K562 (cell line): Measurements from ENCODE around the gene PMIS2. TPM values are rescaled to one million over a fixed set of nuclear protein-coding genes. Genes with fewer than 3 reads are reported as not detected.

Experiments
- BHLHE40 ChIP-seq: IDR thresholded peaks from 2 replicates; pipeline ENCODE4 v1.6.1; 2011; ENCODE audit warnings: low read length, improper control_type of control experiment
- BRF1 ChIP-seq: IDR thresholded peaks from 3 replicates; pipeline ENCODE4 v1.6.1; 2011; ENCODE audit warnings: borderline replicate concordance, mild to moderate bottlenecking; ENCODE audit not compliant: insufficient read length; ENCODE audit errors: extremely low read depth
- GTF2B ChIP-seq: IDR thresholded peaks from 2 replicates; pipeline ENCODE4 v1.6.1; 2011; ENCODE audit not compliant: insufficient read length; ENCODE audit errors: extremely low read depth
- HNRNPH1 ChIP-seq: fragments of 200-400 bp; formaldehyde crosslinking; optimal IDR thresholded peaks from 2 replicates; pipeline ENCODE3; 2017; ENCODE audit warnings: low read depth, mild to moderate bottlenecking, low read length, moderate library complexity
- HNRNPL ChIP-seq: fragments of 200-400 bp; formaldehyde crosslinking; IDR thresholded peaks from 2 replicates; pipeline ENCODE4 v1.6.1; 2017; ENCODE audit warnings: low read depth, mild to moderate bottlenecking, low read length
- ILK ChIP-seq: fragments of 450-650 bp; IDR thresholded peaks from 2 replicates; pipeline ENCODE4 v1.6.1; 2016; ENCODE audit warnings: missing genetic modification characterization, low read depth, mild to moderate bottlenecking, missing compliant biosample characterization, moderate library complexity, borderline replicate concordance
- KLF1 ChIP-seq: fragments of 450-650 bp; IDR thresholded peaks from 2 replicates; pipeline ENCODE4 v1.6.1; 2016; ENCODE audit warnings: missing genetic modification characterization, missing compliant biosample characterization
- POLR3G ChIP-seq: IDR thresholded peaks from 2 replicates; pipeline ENCODE4 v1.6.1; 2011; ENCODE audit not compliant: insufficient read length, insufficient replicate concordance; ENCODE audit errors: extremely low read depth
- RBM15 ChIP-seq: fragments of 200-400 bp; formaldehyde crosslinking; IDR thresholded peaks from 2 replicates; pipeline ENCODE4 v1.6.1; 2018; ENCODE audit warnings: mild to moderate bottlenecking, low read length, moderate library complexity; ENCODE audit not compliant: insufficient read depth
- RREB1 ChIP-seq: fragments of 250-450 bp; sonication (Bioruptor Pico); IDR thresholded peaks from 2 replicates; pipeline ENCODE4 v1.4.0; 2020
- TAF15 ChIP-seq: fragments of 200-400 bp; formaldehyde crosslinking; IDR thresholded peaks from 2 replicates; pipeline ENCODE4 v1.6.1; 2017; ENCODE audit warnings: mild to moderate bottlenecking, low read depth, low read length, moderate library complexity
- ZC3H8 ChIP-seq: fragments of 450-650 bp; IDR thresholded peaks from 2 replicates; pipeline ENCODE4 v1.6.1; 2017
- ZNF384 ChIP-seq: IDR thresholded peaks from 2 replicates; pipeline ENCODE4 v1.6.1; 2012; ENCODE audit warnings: low read depth, low read length, improper control_type of control experiment
- ZNF75A ChIP-seq: fragments of 450-650 bp; formaldehyde crosslinking; IDR thresholded peaks from 2 replicates; pipeline ENCODE4 v1.4.0; 2020; ENCODE audit warnings: mild to moderate bottlenecking
- polyA plus RNA-seq, 8 experiments: library from polyadenylated mRNA; depleted of rRNA in 4 of 8; stranded (reverse) in 5 of 8; unstranded in 3 of 8; fragments of >200 nt; fragmentation: Nextera tagmentation in 2 of 8; fragmentation: Illumina TruSeq in 1 of 8; extraction: Ambion mirVana in 2 of 8; extraction: Trizol in 1 of 8; gene quantifications; 2 replicates each; pipeline versions ENCODE4 v1.2.1 to v1.2.3, GENCODE V29; 2011 to 2014; ENCODE audit warnings: inconsistent platforms in 1 of 8, missing spikeins in 1 of 8
- total RNA-seq, 7 experiments: library from RNA; depleted of rRNA in 6 of 7; stranded (reverse); fragments of >200 nt in 6 of 7; fragmentation: Illumina TruSeq in 2 of 7; extraction: Trizol in 2 of 7; gene quantifications; 2 replicates each; pipeline versions ENCODE4 v1.2.1 to v1.2.3, GENCODE V29; 2011 to 2021; ENCODE audit warnings: low replicate concordance in 1 of 7
- TF ChIP-seq, protein P1 (sequence below): fragments of 250-450 bp; sonication (Bioruptor Pico); IDR thresholded peaks from 2 replicates; pipeline ENCODE4 v1.5.0; 2021
- TF ChIP-seq, protein P2 (sequence below): IDR thresholded peaks from 2 replicates; pipeline ENCODE4 v1.6.1; 2014; ENCODE audit warnings: antibody characterized with exemption

Gene PMIS2
- total and polyA plus RNA-seq, 9 of the 15 experiments (the other 6 are each of a cell fraction or from before 2014, with no cell fraction given): not detected

- TF ChIP-seq RREB1 (CRISPR knock-in tag): peak; percentile 42; the same call in 1 of the 2 replicates
- TF ChIP-seq, protein P1, sequence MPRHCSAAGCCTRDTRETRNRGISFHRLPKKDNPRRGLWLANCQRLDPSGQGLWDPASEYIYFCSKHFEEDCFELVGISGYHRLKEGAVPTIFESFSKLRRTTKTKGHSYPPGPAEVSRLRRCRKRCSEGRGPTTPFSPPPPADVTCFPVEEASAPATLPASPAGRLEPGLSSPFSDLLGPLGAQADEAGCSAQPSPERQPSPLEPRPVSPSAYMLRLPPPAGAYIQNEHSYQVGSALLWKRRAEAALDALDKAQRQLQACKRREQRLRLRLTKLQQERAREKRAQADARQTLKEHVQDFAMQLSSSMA: no peak
- TF ChIP-seq TAF15: no peak
- TF ChIP-seq BHLHE40: no peak
- TF ChIP-seq HNRNPH1: no peak
- TF ChIP-seq, protein P2, sequence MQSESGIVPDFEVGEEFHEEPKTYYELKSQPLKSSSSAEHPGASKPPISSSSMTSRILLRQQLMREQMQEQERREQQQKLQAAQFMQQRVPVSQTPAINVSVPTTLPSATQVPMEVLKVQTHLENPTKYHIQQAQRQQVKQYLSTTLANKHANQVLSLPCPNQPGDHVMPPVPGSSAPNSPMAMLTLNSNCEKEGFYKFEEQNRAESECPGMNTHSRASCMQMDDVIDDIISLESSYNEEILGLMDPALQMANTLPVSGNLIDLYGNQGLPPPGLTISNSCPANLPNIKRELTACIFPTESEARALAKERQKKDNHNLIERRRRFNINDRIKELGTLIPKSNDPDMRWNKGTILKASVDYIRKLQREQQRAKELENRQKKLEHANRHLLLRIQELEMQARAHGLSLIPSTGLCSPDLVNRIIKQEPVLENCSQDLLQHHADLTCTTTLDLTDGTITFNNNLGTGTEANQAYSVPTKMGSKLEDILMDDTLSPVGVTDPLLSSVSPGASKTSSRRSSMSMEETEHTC: peak; percentile 53; the same call in 1 of the 2 replicates
- TF ChIP-seq ZNF75A (CRISPR knock-in tag): no peak
- no peak for TF ChIP-seq ILK (tag)
- TF ChIP-seq RBM15: no peak
- no peak for TF ChIP-seq GTF2B
- TF ChIP-seq KLF1 (tag): 0 out of 2 replicates have a peak, but pooled peaks have one; percentile 54
- no peak for TF ChIP-seq BRF1
- TF ChIP-seq POLR3G: no peak
- no peak for TF ChIP-seq ZNF384
- TF ChIP-seq ZC3H8: no peak
- peak; percentile 67; the same call in 1 of the 2 replicates for TF ChIP-seq HNRNPL
These were observed 40.7 kb upstream of the PMIS2 start, which contains the start of gene TMEM147 (continued) for GRCh38 chr19:35545001-35545854.
